ENCODE results near the gene IFI44.

GRCh38 chr1:78667939-78668338 lies 18.3 kb downstream of the IFI44 start:
- no peak for TF ChIP-seq CTCF (IDR thresholded peaks at IDR 0.05; ENCODE audit: low read depth, low read length)
- no peak for TF ChIP-seq EZH2phosphoT487 (IDR thresholded peaks at IDR 0.05; ENCODE audit: low read depth)

All from OCI-LY3 (cell line).